ENCODE data around the gene HECA. TPM values are rescaled to one million over a fixed set of nuclear protein-coding genes. Genes with fewer than 3 reads are reported as not detected.

The HECA gene
- total and polyA plus RNA-seq, 2 experiments from 2014 or later = 2.9 to 22.5 TPM

GRCh38 chr6:139124887-139125672 lies 9.8 kb upstream of the HECA start:
- H3K9me2 ChIP-seq (ENCODE audit: insufficient read depth) = no peaks in the 10 kb centered on the region
- H4K20me1 ChIP-seq (ENCODE audit: insufficient read depth) = no peaks in the 10 kb centered on the region
- H3K9ac ChIP-seq = no peak overlapping the region
- 0 out of 2 replicates have a peak overlapping the region, but pooled peaks have one; percentile 51 for H3K27ac ChIP-seq
- 53 to 56% methylated on average over 8 of the region's 8 CpGs for WGBS, 2 experiments (ENCODE audit: low coverage in 1 of 2, low lambda C conversion rate in 2 of 2, missing lambda C conversion rate in 2 of 2)
- H3K4me2 ChIP-seq (ENCODE audit: unreplicated experiment) = no peak overlapping the region
- in situ Hi-C loops (cut with MboI) = no loop called here
- H3F3A ChIP-seq (ENCODE audit: insufficient read depth) = peaks cover 20% of the 10 kb centered on the region
- H3K79me2 ChIP-seq (ENCODE audit: insufficient read depth) = no peaks in the 10 kb centered on the region
- no peaks in the 10 kb centered on the region for H3K36me3 ChIP-seq (ENCODE audit: low read depth)
- H3K4me1 ChIP-seq (ENCODE audit: insufficient read depth) = peaks cover 20% of the 10 kb centered on the region
- H3K9me3 ChIP-seq (ENCODE audit: low read depth) = no peaks in the 10 kb centered on the region
- no peaks in the 10 kb centered on the region for H3K27me3 ChIP-seq (replicated peaks; ENCODE audit: insufficient read depth)
- DNase-seq = peak; percentile 66
- H2AFZ ChIP-seq = no peak overlapping the region
- TF ChIP-seq EZH2phosphoT487 (IDR thresholded peaks at IDR 0.05; ENCODE audit: insufficient read depth, low read depth) (no peak), EZH2 (IDR thresholded peaks at IDR 0.05; ENCODE audit: insufficient read depth, poor library complexity, severe bottlenecking) (no peak)
- no peak overlapping the region for H3K4me3 ChIP-seq

- Histone ChIP-seq H3K79me2 (ENCODE audit: insufficient read depth) (no peaks in the 10 kb centered on the region), H3K27ac (peak overlapping the region; percentile 51), H4K20me1 (ENCODE audit: insufficient read depth) (no peaks in the 10 kb centered on the region), H3K9me2 (ENCODE audit: insufficient read depth) (no peaks in the 10 kb centered on the region), H3K4me2 (ENCODE audit: unreplicated experiment) (peak overlapping the region; percentile 26), H3K36me3 (ENCODE audit: low read depth) (no peaks in the 10 kb centered on the region), H3K9me3 (ENCODE audit: low read depth) (no peaks in the 10 kb centered on the region), H3K4me1 (ENCODE audit: insufficient read depth) (peaks cover 20% of the 10 kb centered on the region), H2AFZ (peak overlapping the region; percentile 6; the same call in 1 of the 2 replicates), H3K27me3 (replicated peaks; ENCODE audit: insufficient read depth) (no peaks in the 10 kb centered on the region), H3K9ac (no peak overlapping the region), H3K4me3 (no peak overlapping the region), H3F3A (ENCODE audit: insufficient read depth) (peaks cover 20% of the 10 kb centered on the region)
- in situ Hi-C loops (cut with MboI) = no loop called here
- WGBS, 2 experiments (ENCODE audit: low coverage in 1 of 2, low lambda C conversion rate in 2 of 2, missing lambda C conversion rate in 2 of 2) = 2 to 11% methylated on average over 3 of the region's 3 CpGs
- TF ChIP-seq EZH2phosphoT487 (IDR thresholded peaks at IDR 0.05; ENCODE audit: insufficient read depth, low read depth) (no peak), EZH2 (IDR thresholded peaks at IDR 0.05; ENCODE audit: insufficient read depth, poor library complexity, severe bottlenecking) (no peak)
- peak; percentile 97 for DNase-seq
Observed at GRCh38 chr6:139126255-139126654, 8.6 kb upstream of the HECA start.

DNA sequence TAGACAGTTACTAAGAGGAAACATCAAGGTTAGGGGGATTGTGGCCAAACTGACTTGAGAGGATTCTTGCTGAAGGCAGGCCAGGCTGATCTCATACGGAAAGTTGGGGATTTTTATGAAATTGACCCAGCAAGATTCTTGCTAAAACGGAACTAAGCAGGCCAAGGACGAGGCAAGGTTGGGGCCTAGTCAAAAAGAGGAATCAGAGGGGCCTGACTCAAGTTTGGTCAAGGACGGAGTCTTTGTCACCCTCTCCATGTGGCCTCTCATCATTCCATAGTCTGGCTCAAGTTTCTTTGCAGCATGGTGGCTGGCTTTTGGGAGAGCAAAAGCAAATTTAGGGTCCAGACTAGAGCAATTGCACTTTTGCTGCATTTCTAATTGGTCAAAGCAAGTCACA lies 7.9 kb upstream of the HECA start:
- DNase-seq = no peak
- Histone ChIP-seq H3K9ac (no peak overlapping the region), H3K4me1 (ENCODE audit: insufficient read depth) (peaks cover 20% of the 10 kb centered on the region), H3K4me3 (no peak overlapping the region), H2AFZ (0 out of 2 replicates have a peak overlapping the region, but pooled peaks have one; percentile 6), H3K4me2 (ENCODE audit: unreplicated experiment) (no peak overlapping the region), H3K27me3 (replicated peaks; ENCODE audit: insufficient read depth) (no peaks in the 10 kb centered on the region), H3K9me2 (ENCODE audit: insufficient read depth) (no peaks in the 10 kb centered on the region), H3K79me2 (ENCODE audit: insufficient read depth) (no peaks in the 10 kb centered on the region), H4K20me1 (ENCODE audit: insufficient read depth) (no peaks in the 10 kb centered on the region), H3K27ac (peak overlapping the region; percentile 51), H3F3A (ENCODE audit: insufficient read depth) (peaks cover 20% of the 10 kb centered on the region), H3K9me3 (ENCODE audit: low read depth) (no peaks in the 10 kb centered on the region), H3K36me3 (ENCODE audit: low read depth) (no peaks in the 10 kb centered on the region)
- 92 to 100% methylated on average over 3 to 4 of the region's 4 CpGs for WGBS, 2 experiments (ENCODE audit: low coverage in 1 of 2, low lambda C conversion rate in 2 of 2, missing lambda C conversion rate in 2 of 2)
- in situ Hi-C loops (cut with MboI) = no loop called here
- TF ChIP-seq EZH2 (IDR thresholded peaks at IDR 0.05; ENCODE audit: insufficient read depth, poor library complexity, severe bottlenecking) = no peak
- no peak for TF ChIP-seq EZH2phosphoT487 (IDR thresholded peaks at IDR 0.05; ENCODE audit: insufficient read depth, low read depth)

GRCh38 chr6:139129284-139129683 lies 5.6 kb upstream of the HECA start:
- in situ Hi-C loops (cut with MboI) = no loop called here
- H3K4me2 ChIP-seq (ENCODE audit: unreplicated experiment) = no peak overlapping the region
- H3K27me3 ChIP-seq (replicated peaks; ENCODE audit: insufficient read depth) = no peaks in the 10 kb centered on the region
- no peak overlapping the region for H3K27ac ChIP-seq
- no peak overlapping the region for H3K4me3 ChIP-seq
- H3K9me2 ChIP-seq (ENCODE audit: insufficient read depth) = no peaks in the 10 kb centered on the region
- 13 to 38% methylated on average over 1 of the region's 1 CpG for WGBS, 2 experiments (ENCODE audit: low coverage in 1 of 2, low lambda C conversion rate in 2 of 2, missing lambda C conversion rate in 2 of 2)
- no peak overlapping the region for H2AFZ ChIP-seq
- no peaks in the 10 kb centered on the region for H3K9me3 ChIP-seq (ENCODE audit: low read depth)
- TF ChIP-seq EZH2 (IDR thresholded peaks at IDR 0.05; ENCODE audit: insufficient read depth, poor library complexity, severe bottlenecking) = no peak
- TF ChIP-seq EZH2phosphoT487 (IDR thresholded peaks at IDR 0.05; ENCODE audit: insufficient read depth, low read depth) = no peak
- H3F3A ChIP-seq (ENCODE audit: insufficient read depth) = peaks cover 28% of the 10 kb centered on the region
- H3K36me3 ChIP-seq (ENCODE audit: low read depth) = no peaks in the 10 kb centered on the region
- DNase-seq = no peak
- H4K20me1 ChIP-seq (ENCODE audit: insufficient read depth) = no peaks in the 10 kb centered on the region
- no peaks in the 10 kb centered on the region for H3K79me2 ChIP-seq (ENCODE audit: insufficient read depth)
- peaks cover 20% of the 10 kb centered on the region for H3K4me1 ChIP-seq (ENCODE audit: insufficient read depth)
- no peak overlapping the region for H3K9ac ChIP-seq
